GM21526 (cell line): ENCODE measurements around the gene ZAP70.
"Not testable (repeated sequence)": the region's sequence is repeated elsewhere in the genome, so short reads cannot be mapped to it uniquely, and the experiment has no call there.

Experiments
- ATAC-seq: cut with Tn5 transposase; IDR thresholded peaks from one replicate; pipeline ENCODE4 v1.9.1; 2021; ENCODE audit warnings: moderate library complexity; ENCODE audit not compliant: unreplicated experiment, low FRiP score

The ZAP70 gene

DNA sequence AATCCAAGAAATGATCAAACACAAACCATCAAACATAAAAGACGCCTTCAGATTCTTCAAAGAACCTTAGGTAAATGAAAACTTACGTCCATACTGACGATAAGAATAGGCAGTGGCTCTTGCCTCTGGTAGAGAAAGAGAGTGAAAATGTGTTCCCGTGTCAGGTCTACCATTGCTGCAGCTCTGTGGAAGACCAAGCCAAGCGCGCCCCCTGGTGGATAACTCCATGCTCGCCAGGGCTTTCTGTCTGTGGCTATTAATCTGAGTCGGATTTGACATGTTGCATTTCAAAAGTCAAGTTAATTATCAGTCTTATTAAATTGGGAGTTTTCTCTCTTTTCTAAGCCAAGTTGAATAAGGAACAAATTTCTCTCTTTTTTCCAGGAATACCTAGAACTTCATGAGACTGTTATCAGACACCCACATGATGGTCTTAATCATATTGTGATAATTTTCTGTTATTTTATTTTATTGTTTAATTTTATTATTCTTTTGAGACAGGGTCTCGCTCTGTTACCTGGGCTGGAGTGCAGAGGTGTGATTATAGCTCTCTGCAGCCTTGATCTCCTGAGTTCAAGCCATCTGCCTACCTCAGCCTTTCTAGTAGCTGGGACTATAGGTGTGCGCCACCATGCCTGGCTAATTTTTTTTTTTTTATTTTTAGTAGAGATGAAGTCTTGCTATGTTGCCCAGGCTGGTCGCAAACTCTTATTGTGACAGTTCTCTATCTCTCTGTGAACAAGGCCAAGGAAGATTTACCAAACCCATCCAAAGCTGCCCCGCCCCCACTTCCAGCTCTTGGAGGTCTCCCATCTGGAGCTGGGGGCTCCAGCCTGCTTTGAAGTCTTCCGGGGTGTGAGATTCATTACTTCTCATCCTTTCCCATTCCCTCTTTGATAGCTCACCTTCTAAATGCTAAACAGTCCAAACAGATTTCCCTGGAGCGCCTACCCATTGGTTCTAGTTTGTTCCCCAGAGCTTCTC is 15.8 kb upstream of the ZAP70 start:
- ATAC-seq: no peak

DNA sequence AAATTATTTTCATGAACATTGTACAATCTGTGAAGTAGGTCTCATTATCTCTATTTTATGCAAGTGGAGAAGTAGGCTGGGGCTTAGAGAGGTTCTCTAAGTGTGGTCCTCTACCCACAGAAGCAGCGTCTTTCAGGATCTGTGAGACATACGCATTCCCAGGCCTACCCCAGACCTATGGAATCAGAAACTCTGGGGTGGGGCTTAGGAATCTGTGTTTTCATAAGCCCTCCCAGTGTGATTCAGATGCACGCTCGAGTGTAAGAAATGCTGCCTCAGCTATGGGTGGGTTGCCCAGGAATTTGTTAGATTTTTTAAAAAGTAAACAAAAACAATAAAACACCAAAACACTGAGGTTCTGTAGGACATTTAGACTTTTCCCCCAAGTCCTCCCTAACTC is 14.8 kb upstream of the ZAP70 start:
- no peak for ATAC-seq

DNA sequence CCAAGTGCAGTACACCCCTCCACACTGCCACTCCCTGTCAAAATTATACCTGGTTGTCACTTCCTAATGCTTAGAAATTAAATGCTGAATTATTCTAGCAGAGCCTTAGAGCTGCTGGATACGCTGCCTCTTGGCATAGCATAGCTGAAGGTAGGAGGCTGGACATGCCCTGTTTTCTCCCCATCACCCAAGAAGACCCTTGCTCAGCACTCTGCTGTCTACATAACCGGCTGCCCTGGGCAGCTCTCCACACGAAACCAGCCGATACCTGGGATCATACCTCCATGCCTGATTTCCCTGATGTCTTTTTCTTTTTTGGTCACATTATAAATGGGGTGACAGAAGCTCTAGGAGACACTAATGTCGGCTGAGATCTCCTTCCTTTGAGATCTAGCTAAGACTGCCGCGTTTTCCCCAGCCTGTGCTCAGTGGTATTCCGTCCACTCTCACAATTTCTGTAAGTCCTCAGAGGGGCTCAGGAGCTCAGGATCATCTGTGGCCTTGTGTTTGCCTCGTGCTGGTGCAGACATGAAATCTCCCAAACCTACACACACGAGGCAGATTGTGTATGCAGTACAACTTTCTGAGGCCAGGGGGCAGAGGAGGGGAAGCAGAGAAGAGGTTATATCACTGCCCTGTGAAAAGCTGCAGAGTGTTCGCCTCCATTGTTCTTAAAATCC is 13.5 kb upstream of the ZAP70 start:
- no peak for ATAC-seq

DNA sequence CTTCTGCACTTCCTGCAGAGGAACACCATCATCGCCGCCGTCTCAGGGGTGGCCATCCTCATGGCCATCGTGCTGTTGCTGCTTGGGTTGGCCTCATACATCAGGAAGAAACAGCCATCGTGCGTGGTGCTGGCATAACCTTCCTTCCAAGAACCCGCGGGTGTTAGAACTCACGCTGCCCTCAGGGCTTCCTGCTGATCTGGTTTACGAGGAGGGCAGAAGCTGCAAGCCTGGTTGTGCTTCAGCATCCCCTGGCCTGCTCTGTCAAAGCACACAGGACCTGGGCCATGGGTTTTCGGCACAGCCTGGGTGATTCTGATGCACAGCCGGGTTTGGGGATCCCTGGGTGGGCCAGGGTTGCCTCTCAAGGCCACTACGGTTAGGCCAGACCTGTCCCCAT is 12.2 kb upstream of the ZAP70 start:
- no peak for ATAC-seq

DNA sequence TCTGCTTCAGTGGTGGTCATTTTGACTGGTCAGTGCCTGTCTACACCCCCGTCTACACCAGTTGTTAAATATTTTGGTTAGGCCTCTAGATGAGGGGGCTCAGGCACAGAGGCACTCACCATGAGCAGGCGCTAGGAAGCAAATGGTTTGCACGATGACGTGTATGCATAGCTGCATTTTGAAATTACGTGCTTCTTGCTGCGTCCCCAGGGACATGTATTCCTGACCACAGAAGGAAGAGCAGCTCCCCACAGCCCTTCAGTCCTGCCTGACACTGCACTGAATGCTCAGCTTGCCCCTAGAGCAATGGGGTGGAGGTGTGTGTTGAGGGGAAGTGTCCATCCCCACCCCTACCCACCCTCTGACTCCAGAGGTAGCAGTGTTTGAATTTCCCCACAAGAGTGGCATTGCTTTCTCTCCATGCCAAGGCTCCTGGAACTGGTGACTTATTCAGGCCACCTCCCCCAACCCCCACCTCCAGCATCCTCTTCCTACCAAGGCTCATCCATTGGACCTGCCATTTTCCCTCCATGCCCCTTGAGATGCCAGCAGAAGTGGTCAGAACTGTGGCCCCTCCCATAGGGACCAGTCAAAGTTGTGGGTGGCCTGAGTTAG is 11.4 kb upstream of the ZAP70 start:
- ATAC-seq: no peak

DNA sequence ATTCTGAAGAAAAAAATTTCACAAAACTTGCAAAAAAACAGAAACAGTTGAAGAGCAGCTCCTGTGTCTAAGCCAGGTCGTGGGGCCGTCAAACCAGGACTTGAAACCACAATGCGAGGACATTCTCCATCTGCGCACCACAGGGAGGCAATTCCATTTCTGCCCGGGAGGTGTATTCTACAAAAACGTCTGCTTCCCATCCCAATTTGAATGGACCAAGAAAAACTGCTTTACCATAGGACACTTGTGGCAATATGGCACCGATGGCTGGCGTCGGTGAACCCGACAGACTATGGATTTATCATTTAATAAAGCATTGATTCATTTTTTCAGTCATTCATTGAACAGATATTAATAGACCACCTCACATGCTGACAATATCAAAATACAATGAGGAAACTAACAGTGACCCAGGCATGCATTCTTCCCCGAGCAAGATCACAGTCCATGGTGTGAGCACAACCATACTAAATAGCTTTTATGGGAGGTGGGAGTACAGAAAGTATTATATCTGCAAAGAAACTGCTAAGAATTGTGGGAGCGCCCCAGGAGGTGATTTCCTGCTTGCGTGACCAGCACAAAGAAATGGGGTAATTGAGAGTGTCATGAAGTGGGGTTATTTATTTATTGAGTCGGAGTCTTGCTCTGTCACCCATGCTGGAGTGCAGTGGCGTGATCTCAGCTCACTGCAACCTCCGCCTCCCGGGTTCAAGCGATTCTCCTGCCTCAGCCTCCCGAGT is 10.5 kb upstream of the ZAP70 start:
- ATAC-seq: no peak

DNA sequence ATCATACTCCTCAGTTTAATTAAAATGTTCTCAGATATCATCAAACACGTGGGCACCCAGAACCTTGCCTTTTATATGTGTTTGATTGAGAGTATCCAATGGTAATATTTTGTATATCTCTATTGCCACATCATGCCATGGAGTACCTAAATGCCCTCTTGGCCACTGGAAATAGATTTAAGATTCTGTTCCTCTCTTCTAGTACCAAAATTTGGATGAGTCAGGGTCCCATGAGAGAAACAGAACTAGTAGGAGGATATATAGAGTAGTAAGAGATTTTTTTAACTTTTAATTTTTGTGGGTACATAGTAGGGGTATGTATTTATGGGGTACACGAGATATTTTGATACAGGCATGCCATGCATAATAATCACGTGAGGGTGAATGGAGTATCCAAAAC is 9.6 kb upstream of the ZAP70 start:
- no peak for ATAC-seq

DNA sequence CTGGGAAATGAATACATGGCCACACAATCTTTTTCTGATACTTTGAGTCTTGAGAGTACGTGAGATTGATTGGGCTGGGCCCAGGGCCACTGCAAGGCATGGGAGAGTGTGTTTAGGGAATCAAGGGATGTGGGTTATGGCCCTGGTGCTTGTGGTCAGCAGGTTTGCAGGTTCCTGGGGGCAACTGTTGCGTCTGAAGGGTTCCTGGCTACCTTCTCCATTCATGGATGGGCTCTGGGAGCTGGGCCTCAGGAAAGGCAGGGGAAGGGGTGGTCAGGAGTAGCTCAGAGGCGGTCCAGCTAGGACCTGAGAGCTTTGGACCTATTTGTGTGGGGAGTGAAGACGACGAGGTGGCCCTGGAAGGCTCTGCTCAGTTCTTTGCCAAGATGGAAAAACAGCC is 8.4 kb upstream of the ZAP70 start:
- no peak for ATAC-seq

DNA sequence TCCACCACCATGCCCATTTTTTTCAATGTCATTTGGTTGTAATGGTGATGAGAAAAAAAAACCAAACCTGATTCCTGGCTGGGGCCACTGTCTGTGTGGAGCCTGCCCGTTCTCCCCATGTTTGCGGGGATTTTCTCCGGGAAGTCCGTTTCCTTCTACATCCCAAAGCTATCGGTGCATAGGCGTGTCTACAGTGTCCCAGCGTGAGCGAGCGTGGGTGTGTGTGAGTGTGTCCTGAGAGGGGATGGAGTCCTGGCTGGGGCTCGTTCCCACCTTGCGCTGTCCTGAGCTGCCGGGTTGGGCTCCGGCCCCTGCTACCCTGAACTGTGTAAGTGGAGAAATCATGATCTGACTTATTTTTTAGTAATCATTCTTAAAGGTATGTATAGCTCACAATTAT is 7.3 kb upstream of the ZAP70 start:
- ATAC-seq: no peak

DNA sequence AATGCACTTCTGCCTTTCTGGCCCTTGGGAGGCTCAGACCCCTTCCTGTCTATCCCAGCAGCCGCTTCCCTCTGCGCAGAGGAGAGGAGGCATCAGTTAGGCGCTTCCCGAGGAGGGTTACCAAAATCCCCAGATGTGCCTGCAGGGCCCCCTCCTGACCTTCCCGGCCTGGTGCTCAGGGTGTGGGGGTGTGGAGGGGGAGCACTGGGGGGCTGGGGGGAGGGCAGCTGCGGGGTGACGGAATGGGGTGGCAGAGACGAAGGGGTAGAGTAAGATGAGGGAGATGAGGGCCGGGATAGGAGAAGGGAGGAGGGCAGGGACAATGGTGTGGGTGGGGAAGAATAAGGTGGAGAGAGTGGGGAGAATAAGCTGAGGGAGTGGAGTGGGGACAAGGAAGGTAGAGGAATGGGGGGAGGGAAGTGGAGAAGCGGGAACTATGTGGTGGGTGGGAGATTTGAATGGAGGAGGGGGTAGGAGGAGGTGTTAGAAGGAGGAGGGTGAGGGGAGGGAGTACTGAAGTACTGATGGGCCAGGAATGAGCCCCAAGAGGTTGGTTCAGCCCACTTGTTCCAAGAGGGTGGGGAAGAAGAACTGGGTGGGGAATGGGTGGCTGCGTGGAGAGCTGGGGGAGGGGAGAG is 6.5 kb upstream of the ZAP70 start:
- no peak for ATAC-seq

DNA sequence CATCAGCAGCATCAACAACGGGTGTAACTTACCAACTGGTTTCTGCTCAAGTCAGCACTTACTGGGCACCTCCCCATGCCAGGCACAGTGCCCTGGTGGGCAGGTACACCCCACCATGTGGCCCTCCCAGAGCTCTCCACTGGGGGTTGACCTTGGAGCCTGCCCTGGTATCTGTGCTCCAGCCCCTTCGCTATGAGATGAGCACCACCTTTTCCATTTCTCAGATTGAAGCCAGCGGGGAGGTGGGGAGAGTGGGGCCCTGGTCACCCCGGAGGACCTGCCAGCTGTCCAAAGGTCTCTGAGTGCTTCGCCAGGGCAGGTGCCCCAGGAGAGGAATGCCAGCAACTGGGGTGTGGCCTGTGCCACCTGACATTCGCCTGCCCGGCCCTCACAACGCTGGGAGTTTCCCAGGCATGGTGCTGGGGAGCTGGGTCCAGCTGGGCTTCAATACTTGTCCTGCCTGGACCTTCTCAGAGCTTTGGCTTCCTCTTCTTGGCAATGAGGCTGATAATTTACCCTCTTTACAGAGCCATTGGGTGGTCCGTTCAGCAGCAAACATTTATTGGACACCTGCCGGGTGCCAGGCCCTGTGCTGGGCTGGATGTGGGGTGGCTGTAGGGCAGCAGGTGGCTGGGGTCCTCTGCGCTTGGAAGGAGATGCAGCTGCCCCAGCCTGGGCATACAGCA is 5.9 kb upstream of the ZAP70 start:
- no peak for ATAC-seq

DNA sequence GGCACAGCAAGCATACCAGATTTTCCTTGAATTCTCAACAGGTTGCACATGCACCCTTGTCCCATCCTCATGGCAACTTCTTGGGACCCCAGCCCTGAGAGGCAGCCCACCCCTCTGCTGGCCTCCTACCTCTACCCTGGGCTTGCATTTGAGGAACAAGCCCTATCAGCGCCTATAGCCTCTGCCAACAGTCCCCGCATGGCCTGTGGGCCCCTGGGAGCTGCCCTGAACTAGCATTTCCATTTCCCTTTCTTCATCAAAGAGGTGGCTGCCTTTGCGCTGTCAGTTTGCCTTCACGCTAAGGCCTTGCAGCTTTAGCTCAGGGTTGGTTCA is 5.4 kb upstream of the ZAP70 start:
- no peak for ATAC-seq

DNA sequence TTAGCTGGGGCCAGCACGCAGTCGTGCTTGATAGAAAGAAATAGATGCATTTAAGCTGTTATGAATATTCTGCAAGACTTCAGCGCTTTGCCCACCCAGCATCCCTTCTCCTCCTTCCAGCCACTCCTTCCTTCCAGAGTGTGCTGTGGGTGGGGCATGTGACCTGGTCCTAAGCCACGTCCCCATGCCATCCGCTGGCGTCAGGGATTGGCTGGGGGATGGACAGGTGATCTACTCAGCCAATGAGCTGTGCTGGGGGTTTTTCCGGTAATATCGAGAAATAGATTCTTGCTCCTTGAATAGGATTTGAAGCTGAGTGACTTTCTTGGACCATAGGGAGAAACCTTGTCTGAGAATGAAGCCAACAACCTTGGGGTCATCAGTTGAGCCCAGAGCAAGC is 4.8 kb upstream of the ZAP70 start:
- no peak for ATAC-seq

DNA sequence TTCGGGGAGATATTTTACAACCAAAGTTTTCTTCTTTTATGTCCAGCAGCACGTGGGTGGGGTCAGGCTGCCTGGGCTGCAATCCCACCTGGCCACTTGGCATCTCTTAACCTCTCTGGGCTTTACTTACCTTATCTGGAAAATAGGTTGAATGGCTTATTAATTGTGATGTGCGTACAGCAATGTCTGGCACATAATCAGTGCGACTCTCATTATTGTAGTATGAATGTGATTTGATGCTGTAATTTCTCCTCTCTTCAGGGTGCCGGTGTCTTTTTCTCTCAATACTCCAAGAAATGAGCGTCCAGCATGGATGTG is 2.0 kb upstream of the ZAP70 start:
- ATAC-seq: no peak

DNA sequence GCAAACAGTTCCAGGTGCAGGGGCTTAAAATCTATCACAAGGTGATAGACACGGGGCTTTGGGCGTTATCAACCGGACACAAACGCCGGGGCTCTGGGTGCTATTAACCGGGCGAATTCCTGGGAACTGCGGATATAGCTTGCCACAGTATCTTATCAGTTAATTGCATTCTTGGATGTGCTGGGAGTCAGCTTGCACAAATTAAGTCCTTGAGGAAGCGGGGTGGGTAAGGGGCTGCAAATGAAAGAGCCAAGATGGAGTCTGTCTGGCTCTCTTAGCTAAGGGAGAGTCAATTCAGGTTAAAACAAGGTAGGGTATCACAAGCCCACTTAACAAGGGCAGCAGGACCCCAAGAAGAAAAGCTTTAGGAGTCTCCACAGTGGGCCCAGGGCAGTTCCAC is 1.2 kb upstream of the ZAP70 start:
- not testable (repeated sequence) for ATAC-seq

DNA sequence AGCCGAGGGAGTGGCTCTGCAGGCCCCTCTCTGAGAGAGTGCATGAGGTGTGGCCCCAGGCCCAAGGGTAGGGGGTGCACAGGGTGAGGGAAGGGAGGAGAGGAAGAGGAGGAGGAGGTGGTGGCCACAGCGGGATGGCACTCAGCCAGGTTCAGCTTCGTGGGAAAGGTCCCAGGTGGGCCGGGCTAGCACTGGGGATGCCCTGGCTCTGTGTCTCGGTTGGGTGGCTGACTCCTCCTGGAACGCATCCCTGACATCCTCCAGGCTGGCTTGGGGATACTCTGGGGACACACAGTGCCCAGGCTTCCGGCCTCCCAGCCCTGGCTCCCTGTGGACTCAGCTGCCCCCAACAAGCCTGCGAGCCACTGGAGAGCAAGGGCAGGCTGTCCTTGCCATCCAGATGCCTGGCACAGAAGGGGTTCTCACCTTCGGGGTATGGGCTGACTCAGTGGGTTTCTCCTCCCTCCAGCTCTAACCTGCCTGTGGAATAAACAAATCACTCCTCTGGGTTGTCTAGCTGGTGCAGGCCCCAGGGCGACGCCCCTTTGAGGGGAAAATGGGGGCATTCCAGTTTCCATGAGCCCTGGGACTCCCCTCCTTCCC is 582 bp upstream of the ZAP70 start:
- ATAC-seq: no peak

DNA sequence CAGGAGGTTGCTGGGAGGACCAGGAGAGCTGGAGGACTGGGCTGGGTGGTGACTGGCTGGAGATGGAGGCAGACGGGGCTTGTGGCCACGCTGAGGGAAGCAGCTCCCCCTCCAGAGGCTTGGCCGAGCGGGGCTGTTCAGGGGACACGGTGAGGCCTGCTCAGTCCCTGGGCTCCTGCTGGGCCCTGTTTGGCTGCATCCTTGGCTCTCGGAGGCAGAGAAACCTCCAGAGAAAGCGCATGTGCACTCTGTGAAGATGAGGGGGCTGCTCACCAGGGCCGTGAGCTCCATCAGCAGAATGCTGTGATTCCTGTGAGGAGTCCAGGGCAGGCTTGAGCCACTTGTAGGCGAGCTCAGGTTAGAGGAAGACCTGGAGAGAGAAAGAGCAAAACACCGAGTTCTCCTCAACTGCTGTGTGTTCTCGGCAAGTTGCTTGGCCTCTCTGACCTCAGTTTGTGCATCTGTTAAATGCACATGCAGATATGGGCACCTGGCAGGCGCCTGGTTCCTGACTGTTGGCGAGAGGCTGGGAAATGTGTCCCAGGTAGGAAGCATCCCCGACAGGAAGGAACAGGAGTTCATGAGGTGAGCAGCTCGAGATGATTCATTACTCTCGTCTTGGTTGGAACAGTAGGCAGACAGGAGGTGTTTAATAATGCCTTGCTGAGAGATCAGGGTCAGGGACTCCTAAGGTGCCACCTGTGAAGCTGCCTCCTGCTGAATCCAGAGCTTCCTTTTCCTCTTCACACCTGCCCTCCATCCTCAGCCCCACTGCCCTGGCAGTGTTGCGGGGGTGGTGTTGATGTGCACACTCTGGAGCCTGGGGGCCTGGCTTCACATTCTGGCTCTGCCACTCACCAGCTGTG is 941 bp downstream of the ZAP70 start:
- ATAC-seq: no peak

DNA sequence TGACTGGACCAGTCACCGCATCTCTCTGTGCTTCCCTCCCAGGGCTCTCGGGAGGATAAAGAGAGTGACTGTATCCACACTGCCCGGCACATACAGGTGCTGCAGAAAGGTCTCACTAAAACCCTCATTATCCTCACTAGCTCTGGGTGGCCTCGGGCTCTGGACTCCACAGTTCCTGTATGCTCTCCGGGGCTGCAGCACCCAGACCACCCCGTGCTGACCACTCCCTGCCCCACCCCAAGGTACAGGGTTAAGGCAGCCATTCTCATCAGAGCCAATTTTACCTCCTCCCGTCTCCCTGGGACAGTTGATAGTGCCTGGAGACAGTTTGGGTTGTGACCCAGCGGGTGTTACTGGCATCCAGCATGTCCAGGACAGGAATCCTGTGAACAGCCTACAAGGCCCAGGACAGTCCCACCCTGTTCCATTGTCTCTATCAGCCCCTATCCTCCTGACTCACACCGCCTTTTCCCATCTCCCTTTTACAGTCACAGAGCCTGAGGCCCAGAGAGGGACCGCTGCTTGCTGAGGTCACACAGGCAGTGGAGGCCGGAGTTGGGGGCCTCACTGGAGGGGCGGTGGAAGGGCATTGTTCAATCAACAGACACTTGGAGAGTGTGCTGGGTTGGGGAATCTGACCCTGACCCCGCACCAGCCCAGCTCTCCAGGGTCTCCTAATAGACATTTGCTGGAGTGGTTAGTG is 1.7 kb downstream of the ZAP70 start:
- no peak for ATAC-seq
